Measurements from ENCODE around the gene PGRMC1.

Gene PGRMC1

GRCh38 chrX:119238557-119238956, 2.5 kb downstream of the PGRMC1 start:
- no peak for DNase-seq (ENCODE audit: low read depth, low spot score)
- ChIA-PET CTCF (no interaction called here), POLR2A (interaction anchor here (0.9 to 1.5 kb wide), 2 partner anchors 9 to 10 kb away, joined by 3 read pairs; no protein-coding TSS in a partner anchor)
- TF ChIP-seq CTCF (IDR thresholded peaks at IDR 0.05; ENCODE audit: insufficient read depth, low read length, missing control alignments), result no peak
- H3K4me3 ChIP-seq (ENCODE audit: low read depth, low read length), result peak overlapping the region; percentile 72

GRCh38 chrX:119240356-119240755, 4.3 kb downstream of the PGRMC1 start:
- peak; percentile 33 for DNase-seq (ENCODE audit: low read depth, low spot score)
- POLR2A ChIA-PET, result no interaction called here
- no peak overlapping the region for H3K4me3 ChIP-seq (ENCODE audit: low read depth, low read length)
- CTCF ChIA-PET, result no interaction called here
- no peak for TF ChIP-seq CTCF (IDR thresholded peaks at IDR 0.05; ENCODE audit: insufficient read depth, low read length, missing control alignments)

GRCh38 chrX:119247702-119248101, 11.6 kb downstream of the PGRMC1 start:
- no peak for TF ChIP-seq CTCF (IDR thresholded peaks at IDR 0.05; ENCODE audit: insufficient read depth, low read length, missing control alignments)
- ChIA-PET CTCF (no interaction called here), POLR2A (no interaction called here)
- no peak overlapping the region for H3K4me3 ChIP-seq (ENCODE audit: low read depth, low read length)
- DNase-seq (ENCODE audit: low read depth, low spot score), result no peak

- ChIA-PET CTCF (no interaction called here), POLR2A (no interaction called here)
- TF ChIP-seq CTCF (IDR thresholded peaks at IDR 0.05; ENCODE audit: insufficient read depth, low read length, missing control alignments), result no peak
- H3K4me3 ChIP-seq (ENCODE audit: low read depth, low read length), result no peak overlapping the region
- no peak for DNase-seq (ENCODE audit: low read depth, low spot score)
Observed at GRCh38 chrX:119249891-119250290, 13.8 kb downstream of the PGRMC1 start.

- no peak for DNase-seq (ENCODE audit: low read depth, low spot score)
- POLR2A ChIA-PET, result no interaction called here
- CTCF ChIA-PET, result interaction anchor here (1.6 kb wide), 1 partner anchor 15 kb away, joined by 6 read pairs; no protein-coding TSS in a partner anchor
- H3K4me3 ChIP-seq (ENCODE audit: low read depth, low read length), result no peak overlapping the region
- no peak for TF ChIP-seq CTCF (IDR thresholded peaks at IDR 0.05; ENCODE audit: insufficient read depth, low read length, missing control alignments)
Observed at GRCh38 chrX:119251386-119251785, 15.3 kb downstream of the PGRMC1 start.

GRCh38 chrX:119252716-119253115, 16.6 kb downstream of the PGRMC1 start:
- POLR2A ChIA-PET, result no interaction called here
- no peak for DNase-seq (ENCODE audit: low read depth, low spot score)
- CTCF ChIA-PET, result interaction anchor here (0.8 to 1.6 kb wide), 2 partner anchors 13 to 25 kb away, joined by 3 to 6 read pairs; no protein-coding TSS in a partner anchor
- H3K4me3 ChIP-seq (ENCODE audit: low read depth, low read length), result no peak overlapping the region
- no peak for TF ChIP-seq CTCF (IDR thresholded peaks at IDR 0.05; ENCODE audit: insufficient read depth, low read length, missing control alignments)
